Tibial nerve (tissue), 3 donors: ENCODE results near the gene GARRE1.

Experiments used
- POLR2A ChIP-seq, 2 donors: fragments of 450-650 bp; IDR thresholded peaks; one replicate each; pipeline ENCODE4 v1.6.1; 2017; ENCODE audit warnings: antibody characterized with exemption in 2 of 2, mild to moderate bottlenecking in 2 of 2, moderate library complexity in 2 of 2
- TF ChIP-seq, protein P1 (sequence below), 5 experiments: fragments of 200-600 bp in 3 of 5; fragments of 450-650 bp in 2 of 5; sonication (generic) in 3 of 5; IDR thresholded peaks; one replicate each; pipeline ENCODE4 v1.5.1; 2016 to 2019; ENCODE audit warnings: antibody characterized with exemption in 5 of 5, mild to moderate bottlenecking in 3 of 5, moderate library complexity in 2 of 5

- TF ChIP-seq, protein P1, sequence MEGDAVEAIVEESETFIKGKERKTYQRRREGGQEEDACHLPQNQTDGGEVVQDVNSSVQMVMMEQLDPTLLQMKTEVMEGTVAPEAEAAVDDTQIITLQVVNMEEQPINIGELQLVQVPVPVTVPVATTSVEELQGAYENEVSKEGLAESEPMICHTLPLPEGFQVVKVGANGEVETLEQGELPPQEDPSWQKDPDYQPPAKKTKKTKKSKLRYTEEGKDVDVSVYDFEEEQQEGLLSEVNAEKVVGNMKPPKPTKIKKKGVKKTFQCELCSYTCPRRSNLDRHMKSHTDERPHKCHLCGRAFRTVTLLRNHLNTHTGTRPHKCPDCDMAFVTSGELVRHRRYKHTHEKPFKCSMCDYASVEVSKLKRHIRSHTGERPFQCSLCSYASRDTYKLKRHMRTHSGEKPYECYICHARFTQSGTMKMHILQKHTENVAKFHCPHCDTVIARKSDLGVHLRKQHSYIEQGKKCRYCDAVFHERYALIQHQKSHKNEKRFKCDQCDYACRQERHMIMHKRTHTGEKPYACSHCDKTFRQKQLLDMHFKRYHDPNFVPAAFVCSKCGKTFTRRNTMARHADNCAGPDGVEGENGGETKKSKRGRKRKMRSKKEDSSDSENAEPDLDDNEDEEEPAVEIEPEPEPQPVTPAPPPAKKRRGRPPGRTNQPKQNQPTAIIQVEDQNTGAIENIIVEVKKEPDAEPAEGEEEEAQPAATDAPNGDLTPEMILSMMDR (IDR thresholded peaks at IDR 0.05), result no peak
- TF ChIP-seq POLR2A (IDR thresholded peaks at IDR 0.05), result no peak
These were observed 21.4 kb downstream of the GARRE1 start for GRCh38 chr19:34275705-34276104.
